SK-N-SH treated with all-trans-retinoic acid at 6 μM for 48 hours (cell line): ENCODE data around the gene COMMD2.

Experiments used
- ARNTL ChIP-seq: fragments of 450-650 bp; formaldehyde crosslinking; IDR thresholded peaks from 2 replicates; pipeline ENCODE4 v1.5.0; 2020; ENCODE audit warnings: low read depth, mild to moderate bottlenecking, moderate library complexity, borderline replicate concordance
- BACH2 ChIP-seq: fragments of 250-450 bp; sonication (Bioruptor Pico); IDR thresholded peaks from 2 replicates; pipeline ENCODE4 v1.9.0; 2021; ENCODE audit warnings: mild to moderate bottlenecking, borderline replicate concordance
- ESRRG ChIP-seq: fragments of 250-450 bp; sonication (Bioruptor Pico); IDR thresholded peaks from 2 replicates; pipeline ENCODE4 v1.6.1; 2021; ENCODE audit warnings: mild to moderate bottlenecking
- GLIS3 ChIP-seq: fragments of 250-450 bp; sonication (Bioruptor Pico); IDR thresholded peaks from 2 replicates; pipeline ENCODE4 v1.5.0; 2020; ENCODE audit warnings: mild to moderate bottlenecking, moderate library complexity
- OSR1 ChIP-seq: fragments of 250-450 bp; sonication (Bioruptor Pico); IDR thresholded peaks from 2 replicates; pipeline ENCODE4 v1.8.0; 2022; ENCODE audit warnings: moderate library complexity, mild to moderate bottlenecking, inconsistent platforms
- RARB ChIP-seq: fragments of 250-450 bp; sonication (Bioruptor Pico); IDR thresholded peaks from 2 replicates; pipeline ENCODE4 v1.8.0; 2021; ENCODE audit warnings: mild to moderate bottlenecking, moderate library complexity
- ZNF70 ChIP-seq: fragments of 450-650 bp; formaldehyde crosslinking; IDR thresholded peaks from 2 replicates; pipeline ENCODE4 v1.5.0; 2020; ENCODE audit warnings: mild to moderate bottlenecking, moderate library complexity
- ZNF8 ChIP-seq: fragments of 450-650 bp; formaldehyde crosslinking; IDR thresholded peaks from 2 replicates; pipeline ENCODE4 v1.5.0; 2020; ENCODE audit warnings: mild to moderate bottlenecking, moderate library complexity
- TF ChIP-seq, protein P1 (sequence below): fragments of 250-450 bp; sonication (Bioruptor Pico); IDR thresholded peaks from 2 replicates; pipeline ENCODE4 v1.5.1; 2020; ENCODE audit warnings: low read depth, mild to moderate bottlenecking, moderate library complexity

GRCh38 chr3:149770246-149770645 is 18.0 kb upstream of the COMMD2 start:
- TF ChIP-seq ZNF8 (no peak), RARB (CRISPR knock-in tag) (no peak), ZNF70 (CRISPR knock-in tag) (no peak), BACH2 (CRISPR knock-in tag) (no peak), ESRRG (CRISPR knock-in tag) (no peak), ARNTL (CRISPR knock-in tag) (no peak), OSR1 (CRISPR knock-in tag) (no peak), GLIS3 (CRISPR knock-in tag) (no peak)
- TF ChIP-seq, protein P1, sequence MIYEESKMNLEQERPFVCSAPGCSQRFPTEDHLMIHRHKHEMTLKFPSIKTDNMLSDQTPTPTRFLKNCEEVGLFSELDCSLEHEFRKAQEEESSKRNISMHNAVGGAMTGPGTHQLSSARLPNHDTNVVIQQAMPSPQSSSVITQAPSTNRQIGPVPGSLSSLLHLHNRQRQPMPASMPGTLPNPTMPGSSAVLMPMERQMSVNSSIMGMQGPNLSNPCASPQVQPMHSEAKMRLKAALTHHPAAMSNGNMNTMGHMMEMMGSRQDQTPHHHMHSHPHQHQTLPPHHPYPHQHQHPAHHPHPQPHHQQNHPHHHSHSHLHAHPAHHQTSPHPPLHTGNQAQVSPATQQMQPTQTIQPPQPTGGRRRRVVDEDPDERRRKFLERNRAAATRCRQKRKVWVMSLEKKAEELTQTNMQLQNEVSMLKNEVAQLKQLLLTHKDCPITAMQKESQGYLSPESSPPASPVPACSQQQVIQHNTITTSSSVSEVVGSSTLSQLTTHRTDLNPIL (CRISPR knock-in tag) = no peak
